Gastroesophageal sphincter (tissue), 4 donors: ENCODE results near the gene MYORG. TPM values are rescaled to one million over a fixed set of nuclear protein-coding genes. Genes with fewer than 3 reads are reported as not detected.

Experiments
- ATAC-seq: fragments of 150-250 bp; one replicate; pipeline ENCODE4 v1.9.1; 2016; ENCODE audit warnings: mild to moderate bottlenecking, moderate library complexity
- H3K27ac ChIP-seq, 4 donors: fragments of 200-600 bp; sonication (generic) in 3 of 4; 1 replicate in 3 of 4; 2 replicates in 1 of 4; pipeline ENCODE4 v1.5.1; 2016 to 2019
- H3K27me3 ChIP-seq: fragments of 200-600 bp; sonication (generic); one replicate; pipeline ENCODE4 v1.5.1; 2019
- H3K36me3 ChIP-seq, 2 donors: fragments of 200-600 bp; sonication (generic); one replicate each; pipeline ENCODE4 v1.5.1; 2019; ENCODE audit warnings: control low read depth in 1 of 2
- H3K4me1 ChIP-seq, 3 donors: fragments of 200-600 bp; sonication (generic); 1 replicate in 2 of 3; 2 replicates in 1 of 3; pipeline ENCODE4 v1.5.1; 2016 to 2019; ENCODE audit warnings: control low read depth in 2 of 3
- H3K4me3 ChIP-seq, 2 donors: fragments of 200-600 bp; sonication (generic); one replicate each; pipeline ENCODE4 v1.5.1; 2019; ENCODE audit warnings: mild to moderate bottlenecking in 1 of 2, moderate library complexity in 1 of 2
- H3K9me3 ChIP-seq, 3 donors: fragments of 200-600 bp; sonication (generic); one replicate each; pipeline ENCODE4 v1.5.1; 2017 to 2019; ENCODE audit warnings: control low read depth in 2 of 3
- CTCF ChIP-seq, 4 experiments: fragments of 200-600 bp in 2 of 4; fragments of 450-650 bp in 2 of 4; sonication (generic) in 1 of 4; IDR thresholded peaks; one replicate each; pipeline ENCODE4 v1.5.1; 2017 to 2019; ENCODE audit warnings: antibody characterized with exemption in 4 of 4, mild to moderate bottlenecking in 2 of 4, moderate library complexity in 2 of 4
- EP300 ChIP-seq: sonication (generic); formaldehyde crosslinking; IDR thresholded peaks from one replicate; pipeline ENCODE4 v1.6.1; 2017; ENCODE audit warnings: antibody characterized with exemption, mild to moderate bottlenecking
- POLR2A ChIP-seq, 2 donors: fragments of 450-650 bp; IDR thresholded peaks; one replicate each; pipeline ENCODE4 v1.6.1; 2017; ENCODE audit warnings: antibody characterized with exemption in 2 of 2, mild to moderate bottlenecking in 2 of 2, moderate library complexity in 1 of 2
- POLR2AphosphoS5 ChIP-seq: sonication (generic); formaldehyde crosslinking; IDR thresholded peaks from one replicate; pipeline ENCODE4 v1.6.1; 2017; ENCODE audit warnings: antibody characterized with exemption
- WGBS, 2 donors: methylation state at CpG; one replicate each; pipeline ENCODE4 v1.1.5; 2018; ENCODE audit warnings: low coverage in 1 of 2; 5-methylcytosine and 5-hydroxymethylcytosine counted together
- total RNA-seq, 4 donors: library from RNA; depleted of rRNA; stranded (reverse); fragments of >200 nt; gene quantifications; one replicate each; pipeline ENCODE4 v1.1.0, GENCODE V29; 2016

MYORG gene
- total RNA-seq, 4 donors from 2014 or later, result 4.3 to 33.7 (median 26.8) TPM

- no peak for ATAC-seq
- 63 to 80% methylated on average over 2 of the region's 2 CpGs for whole genome bisulfite sequencing, 2 donors
- no peak overlapping the region for H3K4me3 ChIP-seq
- no peaks in the 10 kb centered on the region for H3K27me3 ChIP-seq
- no peaks in the 10 kb centered on the region for H3K4me1 ChIP-seq
- H3K27ac ChIP-seq, result no peak overlapping the region
- no peaks in the 10 kb centered on the region for H3K9me3 ChIP-seq
- peaks cover 0 to 21% of the 10 kb centered on the region in 2 donors for H3K36me3 ChIP-seq
- no peak for TF ChIP-seq POLR2A (IDR thresholded peaks at IDR 0.05)
- no peak for TF ChIP-seq CTCF (IDR thresholded peaks at IDR 0.05)
- no peak for TF ChIP-seq POLR2AphosphoS5
- TF ChIP-seq EP300, result no peak
Measured at GRCh38 chr9:34409154-34409553, 32.5 kb upstream of the MYORG start.

- WGBS, 2 donors, result 100% methylated on average over 1 of the region's 1 CpG
- ATAC-seq, result no peak
- Histone ChIP-seq H3K4me3 (no peak overlapping the region), H3K27ac (no peak overlapping the region), H3K36me3 (peaks cover 0 to 29% of the 10 kb centered on the region in 2 donors), H3K27me3 (no peaks in the 10 kb centered on the region), H3K4me1 (peaks cover 0 to 5% (median 0%) of the 10 kb centered on the region in 3 donors), H3K9me3 (no peaks in the 10 kb centered on the region)
- TF ChIP-seq POLR2AphosphoS5 (no peak), CTCF (IDR thresholded peaks at IDR 0.05) (no peak), POLR2A (IDR thresholded peaks at IDR 0.05) (no peak), EP300 (no peak)
Measured at GRCh38 chr9:34408173-34408572, 31.5 kb upstream of the MYORG start.

GRCh38 chr9:34406219-34406618 lies 29.5 kb upstream of the MYORG start:
- Histone ChIP-seq H3K9me3 (no peaks in the 10 kb centered on the region), H3K4me3 (no peak overlapping the region), H3K27ac (no peak overlapping the region), H3K4me1 (peaks cover 0 to 5% (median 0%) of the 10 kb centered on the region in 3 donors), H3K27me3 (no peaks in the 10 kb centered on the region), H3K36me3 (peaks cover 0 to 49% of the 10 kb centered on the region in 2 donors)
- no peak for ATAC-seq
- WGBS, 2 donors, result no CpG with 5 or more reads among the region's 1 CpG
- TF ChIP-seq POLR2AphosphoS5 (no peak), POLR2A (IDR thresholded peaks at IDR 0.05) (no peak), CTCF (IDR thresholded peaks at IDR 0.05) (no peak), EP300 (no peak)

- H3K9me3 ChIP-seq, result no peaks in the 10 kb centered on the region
- ATAC-seq, result no peak
- H3K4me1 ChIP-seq, result peaks cover 0 to 5% (median 0%) of the 10 kb centered on the region in 3 donors
- H3K36me3 ChIP-seq, result peaks cover 0 to 54% of the 10 kb centered on the region in 2 donors
- H3K27me3 ChIP-seq, result no peaks in the 10 kb centered on the region
- WGBS, 2 donors, result 80% methylated on average over 1 of the region's 7 CpGs; no CpG with 5 or more reads in 1 of the 2 donors
- no peak overlapping the region for H3K27ac ChIP-seq
- TF ChIP-seq EP300 (no peak), POLR2AphosphoS5 (no peak), CTCF (IDR thresholded peaks at IDR 0.05) (no peak), POLR2A (IDR thresholded peaks at IDR 0.05) (no peak)
- no peak overlapping the region for H3K4me3 ChIP-seq
Measured at GRCh38 chr9:34405719-34406118, 29.0 kb upstream of the MYORG start.

GRCh38 chr9:34403554-34404380 lies 27.1 kb upstream of the MYORG start:
- Histone ChIP-seq H3K4me3 (no peak overlapping the region), H3K27ac (no peak overlapping the region), H3K4me1 (peaks cover 0 to 5% (median 0%) of the 10 kb centered on the region in 3 donors), H3K36me3 (peaks cover 0 to 73% of the 10 kb centered on the region in 2 donors), H3K27me3 (no peaks in the 10 kb centered on the region), H3K9me3 (no peaks in the 10 kb centered on the region)
- peak; percentile 79 for ATAC-seq
- TF ChIP-seq EP300 (no peak), CTCF (IDR thresholded peaks at IDR 0.05) (peak; percentile 94 to 97 (median 95))
